ENCODE results near the gene DHDH. TPM values are rescaled to one million over a fixed set of nuclear protein-coding genes. Genes with fewer than 3 reads are reported as not detected.
A peak's percentile ranks its signal among the peaks of the same experiment; 100 is the strongest.

DHDH gene
- total and polyA plus RNA-seq, 2 of the 13 experiments (the other 11 are each of a cell fraction or from before 2014, with no cell fraction given), result 0.13 to 0.91 TPM

GRCh38 chr19:48946463-48947257 lies 13.2 kb downstream of the DHDH start (continued):
- TF ChIP-seq, protein P1, sequence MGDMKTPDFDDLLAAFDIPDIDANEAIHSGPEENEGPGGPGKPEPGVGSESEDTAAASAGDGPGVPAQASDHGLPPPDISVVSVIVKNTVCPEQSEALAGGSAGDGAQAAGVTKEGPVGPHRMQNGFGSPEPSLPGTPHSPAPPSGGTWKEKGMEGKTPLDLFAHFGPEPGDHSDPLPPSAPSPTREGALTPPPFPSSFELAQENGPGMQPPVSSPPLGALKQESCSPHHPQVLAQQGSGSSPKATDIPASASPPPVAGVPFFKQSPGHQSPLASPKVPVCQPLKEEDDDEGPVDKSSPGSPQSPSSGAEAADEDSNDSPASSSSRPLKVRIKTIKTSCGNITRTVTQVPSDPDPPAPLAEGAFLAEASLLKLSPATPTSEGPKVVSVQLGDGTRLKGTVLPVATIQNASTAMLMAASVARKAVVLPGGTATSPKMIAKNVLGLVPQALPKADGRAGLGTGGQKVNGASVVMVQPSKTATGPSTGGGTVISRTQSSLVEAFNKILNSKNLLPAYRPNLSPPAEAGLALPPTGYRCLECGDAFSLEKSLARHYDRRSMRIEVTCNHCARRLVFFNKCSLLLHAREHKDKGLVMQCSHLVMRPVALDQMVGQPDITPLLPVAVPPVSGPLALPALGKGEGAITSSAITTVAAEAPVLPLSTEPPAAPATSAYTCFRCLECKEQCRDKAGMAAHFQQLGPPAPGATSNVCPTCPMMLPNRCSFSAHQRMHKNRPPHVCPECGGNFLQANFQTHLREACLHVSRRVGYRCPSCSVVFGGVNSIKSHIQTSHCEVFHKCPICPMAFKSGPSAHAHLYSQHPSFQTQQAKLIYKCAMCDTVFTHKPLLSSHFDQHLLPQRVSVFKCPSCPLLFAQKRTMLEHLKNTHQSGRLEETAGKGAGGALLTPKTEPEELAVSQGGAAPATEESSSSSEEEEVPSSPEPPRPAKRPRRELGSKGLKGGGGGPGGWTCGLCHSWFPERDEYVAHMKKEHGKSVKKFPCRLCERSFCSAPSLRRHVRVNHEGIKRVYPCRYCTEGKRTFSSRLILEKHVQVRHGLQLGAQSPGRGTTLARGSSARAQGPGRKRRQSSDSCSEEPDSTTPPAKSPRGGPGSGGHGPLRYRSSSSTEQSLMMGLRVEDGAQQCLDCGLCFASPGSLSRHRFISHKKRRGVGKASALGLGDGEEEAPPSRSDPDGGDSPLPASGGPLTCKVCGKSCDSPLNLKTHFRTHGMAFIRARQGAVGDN (CRISPR knock-in tag; IDR thresholded peaks at IDR 0.05), result peak; percentile 90
- TF ChIP-seq, protein P2, sequence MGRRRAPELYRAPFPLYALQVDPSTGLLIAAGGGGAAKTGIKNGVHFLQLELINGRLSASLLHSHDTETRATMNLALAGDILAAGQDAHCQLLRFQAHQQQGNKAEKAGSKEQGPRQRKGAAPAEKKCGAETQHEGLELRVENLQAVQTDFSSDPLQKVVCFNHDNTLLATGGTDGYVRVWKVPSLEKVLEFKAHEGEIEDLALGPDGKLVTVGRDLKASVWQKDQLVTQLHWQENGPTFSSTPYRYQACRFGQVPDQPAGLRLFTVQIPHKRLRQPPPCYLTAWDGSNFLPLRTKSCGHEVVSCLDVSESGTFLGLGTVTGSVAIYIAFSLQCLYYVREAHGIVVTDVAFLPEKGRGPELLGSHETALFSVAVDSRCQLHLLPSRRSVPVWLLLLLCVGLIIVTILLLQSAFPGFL (CRISPR knock-in tag; IDR thresholded peaks at IDR 0.05), result no peak
- TF ChIP-seq TAF1 (CRISPR knock-in tag; IDR thresholded peaks at IDR 0.05) (peak; percentile 23; the same call in 1 of the 2 replicates), ZFP36L2 (CRISPR knock-in tag; IDR thresholded peaks at IDR 0.05) (no peak), KDM1A (CRISPR knock-in tag; IDR thresholded peaks at IDR 0.05) (no peak), EED (CRISPR knock-in tag; IDR thresholded peaks at IDR 0.05) (no peak), DR1 (CRISPR knock-in tag; IDR thresholded peaks at IDR 0.05) (no peak), THAP11 (CRISPR knock-in tag; IDR thresholded peaks at IDR 0.05) (peak; percentile 18; the same call in 1 of the 2 replicates), ZNF782 (CRISPR knock-in tag; IDR thresholded peaks at IDR 0.05; ENCODE audit: borderline replicate concordance) (0 out of 2 replicates have a peak, but pooled peaks have one; percentile 56), SALL1 (CRISPR knock-in tag; IDR thresholded peaks at IDR 0.05) (0 out of 2 replicates have a peak, but pooled peaks have one; percentile 15), ZNF775 (CRISPR knock-in tag; IDR thresholded peaks at IDR 0.05; ENCODE audit: borderline replicate concordance) (no peak), ZNF678 (CRISPR knock-in tag; IDR thresholded peaks at IDR 0.05) (0 out of 2 replicates have a peak, but pooled peaks have one; percentile 19), ZNF788 (CRISPR knock-in tag; IDR thresholded peaks at IDR 0.05; ENCODE audit: borderline replicate concordance) (0 out of 2 replicates have a peak, but pooled peaks have one; percentile 24), RBAK (CRISPR knock-in tag; IDR thresholded peaks at IDR 0.05) (no peak), ZMYM4 (CRISPR knock-in tag; IDR thresholded peaks at IDR 0.05) (no peak), CEBPZ (IDR thresholded peaks at IDR 0.05; ENCODE audit: low read length) (no peak), TRIM22 (IDR thresholded peaks at IDR 0.05) (no peak), ISX (CRISPR knock-in tag; conservative IDR thresholded peaks at IDR 0.05) (no peak), ZNF879 (CRISPR knock-in tag; IDR thresholded peaks at IDR 0.05) (no peak), ZNF772 (CRISPR knock-in tag; IDR thresholded peaks at IDR 0.05) (0 out of 2 replicates have a peak, but pooled peaks have one; percentile 36), ZNF335 (CRISPR knock-in tag; IDR thresholded peaks at IDR 0.05) (no peak)
